ENCODE data around the gene KREMEN1.
A peak's percentile ranks its signal among the peaks of the same experiment; 100 is the strongest.

Gene KREMEN1

DNA sequence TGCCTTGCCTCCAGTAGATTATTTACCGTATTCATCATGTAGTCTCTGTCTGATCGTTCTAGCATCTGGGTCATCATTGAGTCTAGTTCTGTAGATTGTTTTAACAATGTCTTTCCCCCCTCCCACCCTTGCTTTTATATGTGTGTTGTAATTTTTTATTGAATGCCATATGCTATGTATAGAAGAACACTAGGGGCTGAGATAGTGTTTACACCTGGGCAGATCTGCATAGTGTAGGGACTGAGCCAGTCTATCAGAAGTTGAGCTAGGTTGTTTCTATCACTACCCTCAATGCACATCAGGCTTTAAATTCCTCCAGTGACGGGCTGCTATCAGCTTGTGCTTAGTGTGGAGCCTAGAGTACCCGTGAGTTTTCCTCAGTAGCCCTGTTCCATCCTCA lies 61.6 kb downstream of the KREMEN1 start:
- no peak for DNase-seq

- no peak for DNase-seq
These were observed 64.2 kb downstream of the KREMEN1 start for GRCh38 chr22:29136782-29137700.

DNA sequence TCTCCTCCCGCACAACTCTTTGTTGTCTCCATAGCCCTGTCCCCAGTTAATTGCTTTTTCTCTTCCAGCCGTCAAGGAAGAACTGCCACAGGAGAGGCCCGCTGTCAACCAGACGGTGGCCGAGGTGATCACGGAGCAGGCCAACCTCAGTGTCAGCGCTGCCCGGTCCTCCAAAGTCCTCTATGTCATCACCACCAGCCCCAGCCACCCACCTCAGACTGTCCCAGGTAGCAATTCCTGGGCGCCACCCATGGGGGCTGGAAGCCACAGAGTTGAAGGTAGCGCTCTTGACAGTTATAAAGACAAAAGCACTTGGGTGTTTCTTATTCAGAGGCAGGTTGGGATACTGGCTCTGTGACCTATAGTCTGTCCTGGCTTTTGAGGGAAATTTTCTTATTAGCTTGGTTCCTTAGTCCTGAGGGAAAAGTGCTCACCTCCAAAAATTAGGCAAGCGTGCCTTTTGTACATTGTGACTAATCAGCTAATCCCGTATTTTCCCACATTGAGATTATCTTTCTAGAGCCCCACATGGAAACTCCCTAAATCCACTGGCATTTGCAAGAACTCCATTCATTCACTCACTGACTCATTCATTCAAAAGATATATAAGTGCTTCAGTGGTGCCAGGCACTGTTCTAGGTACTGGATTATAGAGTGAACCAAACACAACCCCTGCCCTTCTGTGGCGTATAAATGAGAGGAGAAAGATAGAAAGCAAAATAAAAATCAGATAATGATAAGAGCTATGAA lies 65.9 kb downstream of the KREMEN1 start:
- no peak for DNase-seq

DNA sequence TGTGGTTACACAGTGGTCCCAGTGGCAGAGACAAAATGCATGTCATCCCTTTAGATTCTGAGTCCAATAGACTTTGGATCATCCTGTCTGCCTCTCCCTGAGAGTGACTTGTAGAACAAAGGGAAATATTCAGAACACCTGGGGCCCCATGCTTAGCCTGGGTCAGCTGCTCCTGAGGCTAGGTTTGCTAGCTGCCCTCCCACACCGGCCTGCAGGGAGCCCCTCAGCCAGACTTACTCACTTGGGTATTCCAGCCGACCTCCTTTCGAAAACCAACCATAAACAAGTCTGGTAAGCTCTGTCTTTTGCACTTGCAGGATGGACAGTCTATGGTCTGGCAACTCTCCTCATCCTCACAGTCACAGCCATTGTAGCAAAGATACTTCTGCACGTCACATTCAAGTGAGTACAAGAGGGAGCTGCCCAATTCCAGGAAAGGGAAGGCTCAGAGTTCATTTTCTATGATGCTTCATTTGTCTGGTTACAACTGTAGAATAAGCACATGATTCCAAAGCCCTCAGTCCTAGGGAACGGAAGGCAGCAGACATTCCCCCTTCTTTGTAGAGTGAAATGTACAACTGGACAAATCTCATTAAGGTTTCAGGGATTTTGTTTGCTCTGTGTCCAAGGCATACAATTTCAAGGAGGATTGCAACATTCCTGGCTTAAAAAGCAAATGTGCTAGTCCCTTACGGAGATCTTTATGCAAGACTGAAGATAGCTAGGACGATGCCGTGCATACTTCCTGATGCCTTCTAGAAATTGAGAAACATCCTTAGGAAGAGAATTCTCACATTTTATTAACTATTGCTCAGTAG lies 67.3 kb downstream of the KREMEN1 start:
- no peak for DNase-seq

DNA sequence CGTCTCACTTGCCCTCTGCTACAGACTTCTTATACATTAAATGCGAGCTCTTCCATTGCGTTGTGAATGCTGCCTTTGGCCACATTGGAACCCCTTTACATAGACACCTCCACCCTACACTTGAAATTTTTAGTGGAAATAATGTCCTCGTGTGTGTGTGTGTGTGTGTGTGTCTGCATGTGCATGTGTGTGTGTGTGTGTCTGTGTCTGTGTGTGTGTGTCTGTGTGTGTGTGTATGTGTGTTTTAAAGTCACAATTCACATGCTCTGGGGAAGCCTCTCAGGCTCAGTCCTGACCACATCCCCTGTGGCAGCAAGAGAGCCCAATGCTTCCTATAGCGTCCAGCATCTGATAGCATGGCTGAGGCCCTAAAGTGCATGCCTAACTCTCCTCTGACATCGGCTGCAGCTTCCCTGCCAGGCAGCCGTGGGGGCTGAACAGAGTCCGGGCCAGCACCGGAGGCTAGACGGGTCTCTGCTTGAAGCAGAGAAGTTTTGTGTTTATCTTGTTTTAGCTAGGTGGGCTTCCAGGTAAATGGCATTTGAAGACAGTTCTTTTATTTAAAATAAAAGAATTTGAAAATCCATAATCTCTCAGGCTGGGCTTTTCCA lies 68.3 kb downstream of the KREMEN1 start:
- no peak for DNase-seq

- DNase-seq, result no peak
These were observed 69.3 kb downstream of the KREMEN1 start for GRCh38 chr22:29142116-29142515.

DNA sequence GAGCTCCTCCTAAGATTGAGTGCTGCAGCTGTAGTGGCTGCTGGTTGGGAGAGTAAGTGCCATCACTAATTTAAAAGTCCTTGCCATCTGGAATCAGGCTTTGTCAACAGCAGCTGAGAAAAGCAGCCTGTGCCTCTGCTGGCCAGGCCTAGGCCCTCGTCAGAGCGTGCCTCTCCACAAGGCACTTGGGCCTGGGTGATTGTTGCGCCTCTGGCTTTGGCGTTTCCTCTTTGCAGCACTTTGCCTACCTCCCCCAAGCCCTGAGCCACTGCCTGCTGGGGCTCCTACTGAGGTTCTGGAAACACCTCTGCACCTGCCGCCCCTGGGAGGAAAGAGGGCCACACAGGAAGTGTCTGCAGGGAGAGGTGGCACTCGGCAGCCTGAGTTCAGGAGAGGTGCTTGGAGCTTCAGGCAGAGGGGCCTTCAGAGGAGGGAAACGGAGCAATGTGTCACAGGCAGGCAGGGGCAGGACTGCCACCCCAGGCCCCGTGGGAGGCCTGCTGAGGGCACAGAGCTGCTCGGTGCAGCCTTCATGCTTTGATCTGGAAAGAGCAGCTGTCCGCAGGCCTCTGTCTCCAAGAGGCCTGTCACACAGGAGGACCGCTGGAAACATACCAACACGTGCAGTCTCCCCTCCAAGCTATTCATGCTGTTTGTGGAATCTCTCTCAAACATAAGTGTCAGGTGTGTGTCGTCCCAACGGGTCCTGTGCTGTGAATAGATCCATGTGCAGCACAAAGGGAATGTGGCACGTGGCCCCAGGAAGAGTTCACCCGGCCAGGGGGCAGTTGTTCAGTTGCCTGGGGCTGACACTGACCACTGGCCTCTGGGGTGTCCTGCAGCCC lies 71.3 kb downstream of the KREMEN1 start:
- no peak for DNase-seq

DNA sequence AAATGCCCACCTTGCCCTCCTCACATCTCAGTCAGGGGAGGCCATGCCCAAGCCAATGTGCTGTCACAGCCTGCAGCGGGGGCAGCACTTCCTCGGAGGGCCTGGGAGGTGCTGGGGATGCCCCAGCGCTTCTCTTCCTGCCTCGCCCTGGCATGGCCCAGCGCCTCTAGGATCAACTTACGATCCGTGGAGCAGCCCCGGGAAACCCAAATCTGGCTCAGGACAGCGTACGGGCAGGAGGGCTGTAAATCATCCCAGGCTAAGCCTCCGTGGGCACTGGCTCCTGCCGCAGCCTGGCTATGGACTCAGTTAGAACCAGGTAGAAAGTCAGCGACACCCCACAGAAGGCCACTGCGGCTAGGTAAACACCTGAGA lies 71.9 kb downstream of the KREMEN1 start:
- no peak for DNase-seq

DNA sequence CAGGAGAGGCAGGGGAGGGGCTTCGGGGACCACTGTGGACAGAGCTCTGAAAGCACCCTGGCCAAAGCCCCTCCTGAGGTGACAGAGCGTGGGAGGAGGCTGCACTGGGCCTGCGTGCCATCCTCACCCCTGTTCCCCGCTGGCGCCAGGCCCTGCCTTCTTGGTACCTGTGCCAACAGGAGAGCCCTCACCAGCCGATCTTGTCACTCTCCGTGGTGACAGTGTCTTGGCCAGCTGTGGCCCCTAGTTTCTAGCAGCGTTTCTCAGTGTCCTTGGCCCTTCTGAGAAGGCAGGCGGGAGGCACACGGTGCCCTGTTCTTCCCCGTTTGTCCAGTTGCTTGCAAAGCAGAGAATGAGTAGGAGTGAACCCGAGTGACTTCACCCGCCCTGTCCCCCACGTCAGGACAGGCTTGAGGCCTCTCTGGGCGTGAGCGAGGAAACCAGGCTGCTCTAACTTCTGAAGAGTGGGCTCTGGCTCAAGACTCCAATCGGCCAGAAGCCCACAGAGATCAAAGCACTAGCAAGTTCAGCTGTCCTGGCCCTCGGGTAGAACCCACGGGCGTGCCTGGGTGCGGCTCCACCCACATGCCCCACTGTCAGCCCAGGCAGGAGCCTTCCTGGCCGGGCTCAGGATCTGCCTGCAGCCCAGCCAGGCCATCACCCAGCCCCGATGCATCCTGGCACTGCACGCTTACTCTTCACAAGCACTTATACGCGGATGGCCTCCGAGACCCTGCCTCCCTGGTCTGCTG lies 72.7 kb downstream of the KREMEN1 start:
- DNase-seq, result no peak

DNA sequence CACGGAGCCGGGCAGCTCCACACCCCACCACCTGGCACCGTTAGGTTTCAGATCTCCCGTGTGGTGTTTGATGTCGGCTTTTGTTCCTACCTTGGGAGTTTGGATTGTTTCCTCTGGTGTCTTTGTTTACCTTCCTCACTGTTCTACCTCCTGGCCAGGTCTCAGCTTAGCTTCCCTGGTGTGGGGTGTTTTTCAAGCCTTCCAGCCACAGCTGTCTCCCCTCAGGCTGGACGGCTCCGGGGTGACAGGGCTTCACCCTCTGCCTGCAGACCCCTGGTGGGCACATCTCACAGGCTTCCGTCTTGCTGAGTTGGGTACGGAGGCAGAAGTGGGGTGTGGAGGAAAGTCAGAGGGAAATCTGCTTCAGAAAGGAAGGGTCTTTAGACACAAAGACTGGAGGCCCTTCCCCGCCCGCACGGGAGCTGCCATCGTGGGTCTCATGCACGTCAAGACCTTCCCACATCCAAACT lies 73.3 kb downstream of the KREMEN1 start:
- no peak for DNase-seq

GRCh38 chr22:29146771-29147170 lies 73.9 kb downstream of the KREMEN1 start:
- no peak for DNase-seq

GRCh38 chr22:29147331-29147899 lies 74.6 kb downstream of the KREMEN1 start:
- DNase-seq, result peak in 6 of 14 donors; percentile 10 to 62 (median 40)

GRCh38 chr22:29148036-29148435 lies 75.2 kb downstream of the KREMEN1 start:
- DNase-seq, result no peak

GRCh38 chr22:29148826-29149225 lies 76.0 kb downstream of the KREMEN1 start:
- no peak for DNase-seq

GRCh38 chr22:29149841-29150555 lies 77.2 kb downstream of the KREMEN1 start:
- DNase-seq, result peak in 12 of 14 donors; percentile 18 to 75 (median 56)

- no peak for DNase-seq
These were observed 77.9 kb downstream of the KREMEN1 start for GRCh38 chr22:29150701-29151100.

DNA sequence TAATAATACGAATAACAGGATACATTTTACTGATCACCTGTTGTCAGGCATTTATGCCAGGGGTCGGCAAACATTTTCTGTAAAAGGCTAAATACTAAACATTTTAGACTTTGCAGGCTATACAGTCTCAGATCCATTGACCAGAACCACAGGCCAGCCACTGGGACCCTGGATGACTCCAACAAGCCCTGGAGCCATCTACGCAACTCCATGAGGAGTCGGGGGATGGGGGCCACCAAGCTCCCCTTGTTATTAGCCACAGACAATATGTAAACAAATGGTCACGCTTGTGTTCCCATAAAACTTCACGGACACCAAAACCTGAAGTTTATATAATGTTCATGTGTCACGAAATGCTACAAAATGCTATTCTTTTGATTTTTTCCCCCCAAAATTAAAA lies 78.5 kb downstream of the KREMEN1 start:
- DNase-seq, result no peak

GRCh38 chr22:29152045-29152953 lies 79.5 kb downstream of the KREMEN1 start:
- peak in 11 of 14 donors; percentile 8 to 70 (median 42) for DNase-seq

Data from C1 segment of cervical spinal cord (tissue), 14 donors.